Fibroblast of gingiva (primary cell): Measurements from ENCODE around the gene BRD3.

Source experiments
- DNase-seq: peaks from one replicate; pipeline ENCODE4 v3.0.0-alpha.2; 2011; ENCODE audit warnings: low read depth

BRD3 gene

DNA sequence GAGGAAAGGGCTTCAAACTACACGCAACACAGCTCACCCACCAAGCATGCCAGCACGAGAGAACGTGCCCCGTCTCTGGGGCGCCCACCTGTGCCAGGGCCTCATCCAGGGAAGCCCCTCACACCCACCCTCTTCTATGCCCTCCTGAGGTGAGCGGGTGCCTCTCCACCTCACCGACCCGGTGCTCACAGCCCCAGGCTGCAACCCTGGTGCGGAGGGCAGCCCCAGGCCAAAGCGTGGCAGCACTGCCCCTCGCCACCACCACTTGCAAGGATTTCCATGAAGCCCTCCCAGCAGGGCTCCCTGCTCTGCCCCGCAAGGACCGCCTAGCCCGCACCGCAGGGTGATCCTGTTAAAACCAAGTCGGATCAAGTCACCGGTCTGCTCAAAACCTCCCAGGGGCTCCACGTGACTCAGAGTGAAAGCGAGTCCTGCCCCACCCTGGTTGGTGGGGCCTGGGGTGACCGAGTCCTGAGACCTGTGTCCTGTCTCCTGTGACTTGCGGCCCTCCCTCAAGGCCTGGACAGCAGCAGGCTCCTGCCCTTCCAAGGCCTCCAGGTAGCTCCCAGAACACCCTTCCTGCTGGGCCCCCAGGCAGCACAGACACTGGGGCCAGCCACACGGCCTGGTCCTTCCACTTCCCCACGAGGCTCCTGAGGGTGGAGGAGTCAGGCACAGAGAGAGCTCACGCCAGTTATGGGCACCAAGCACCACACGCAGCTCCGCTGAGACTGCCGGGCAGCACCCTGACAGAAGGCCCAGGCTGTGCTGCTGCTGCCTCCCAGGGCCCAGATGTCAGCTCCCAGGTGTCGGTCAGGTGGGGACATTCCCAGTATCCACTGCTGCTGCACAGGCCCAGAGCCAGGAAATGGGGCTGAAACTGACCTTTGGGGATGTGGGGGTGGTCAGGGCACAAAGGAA lies 12.7 kb downstream of the BRD3 start:
- DNase-seq = no peak

DNA sequence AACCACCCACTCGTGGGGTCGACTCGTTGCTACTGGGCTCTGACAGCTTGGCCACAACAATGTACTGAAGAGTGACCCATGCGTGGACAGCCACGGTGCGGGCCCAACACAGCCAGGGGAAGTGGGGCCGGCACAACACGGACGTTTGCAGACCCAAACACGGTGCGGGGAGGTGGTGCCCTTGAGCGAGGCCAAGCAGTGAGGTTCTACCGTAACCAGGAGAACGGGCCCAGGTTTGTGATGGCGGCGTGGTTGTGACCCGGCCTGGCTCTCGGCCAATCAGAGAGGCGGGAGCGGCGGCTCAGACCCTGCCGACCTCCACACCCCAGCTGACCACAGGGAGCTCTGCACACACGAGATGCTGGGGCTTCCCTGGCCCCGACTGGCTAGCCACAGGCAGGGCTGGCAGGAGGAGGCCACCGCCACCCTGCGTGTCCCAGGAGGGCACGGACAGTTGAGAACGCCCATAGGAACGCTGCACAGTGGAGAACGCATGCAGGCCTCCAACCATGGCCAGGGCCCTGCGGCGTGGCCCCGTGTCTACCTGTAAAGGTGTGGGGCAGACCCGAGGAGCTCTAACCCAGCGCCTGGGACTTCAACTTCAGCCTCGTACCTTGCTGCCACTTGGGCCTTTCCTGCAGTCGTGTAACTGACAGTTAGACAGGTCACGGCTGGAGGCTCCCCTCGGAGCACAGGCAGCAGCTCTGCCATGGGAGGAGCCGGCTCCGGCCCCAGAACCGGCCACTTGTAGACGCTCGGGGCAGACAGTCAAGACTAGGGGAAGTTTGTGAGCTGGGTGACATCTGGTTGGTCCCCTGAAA lies 13.7 kb downstream of the BRD3 start:
- DNase-seq = no peak

GRCh38 chr9:134053401-134053871 lies 14.4 kb downstream of the BRD3 start:
- DNase-seq = no peak

DNA sequence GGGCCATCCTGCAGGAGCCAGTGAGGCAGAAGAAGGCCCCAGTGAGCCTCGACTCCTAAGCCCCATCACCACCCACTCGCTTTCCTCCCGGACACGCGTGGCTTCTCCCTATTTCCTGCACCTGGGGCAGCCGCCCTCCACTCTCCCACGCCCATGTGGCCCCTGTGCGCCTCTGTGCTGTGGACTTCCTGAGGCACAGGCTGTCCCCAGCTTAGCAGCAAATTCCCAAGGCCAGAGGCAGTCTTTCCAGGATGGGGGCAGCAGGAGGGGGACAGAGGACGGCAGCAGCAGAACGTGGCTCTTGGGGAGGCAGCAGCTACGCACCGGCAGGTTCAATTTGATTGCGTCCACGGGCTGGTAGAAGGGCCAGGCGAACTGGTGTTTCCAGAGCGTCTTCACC lies 14.9 kb downstream of the BRD3 start:
- DNase-seq = no peak

DNA sequence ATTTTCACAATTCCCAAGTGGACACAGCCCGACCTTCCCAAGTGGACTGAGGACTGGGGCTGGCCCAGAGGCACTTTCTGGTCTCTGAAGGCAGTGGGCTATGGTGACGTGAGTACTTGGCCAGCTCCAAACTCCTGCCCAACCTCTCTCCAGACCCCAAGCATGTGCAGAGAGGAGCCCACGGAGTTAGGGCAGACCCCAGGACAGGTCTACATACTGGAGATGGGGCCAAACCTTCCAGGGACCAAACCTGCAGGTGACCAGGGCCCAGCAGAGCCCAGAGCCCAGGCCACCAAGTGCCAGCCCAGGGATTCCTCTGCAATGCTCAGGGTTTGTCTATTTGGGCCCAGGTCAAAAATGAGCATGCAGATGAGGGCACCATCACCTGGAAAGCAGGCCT lies 15.3 kb downstream of the BRD3 start:
- no peak for DNase-seq

GRCh38 chr9:134051319-134051718 lies 16.5 kb downstream of the BRD3 start:
- no peak for DNase-seq

DNA sequence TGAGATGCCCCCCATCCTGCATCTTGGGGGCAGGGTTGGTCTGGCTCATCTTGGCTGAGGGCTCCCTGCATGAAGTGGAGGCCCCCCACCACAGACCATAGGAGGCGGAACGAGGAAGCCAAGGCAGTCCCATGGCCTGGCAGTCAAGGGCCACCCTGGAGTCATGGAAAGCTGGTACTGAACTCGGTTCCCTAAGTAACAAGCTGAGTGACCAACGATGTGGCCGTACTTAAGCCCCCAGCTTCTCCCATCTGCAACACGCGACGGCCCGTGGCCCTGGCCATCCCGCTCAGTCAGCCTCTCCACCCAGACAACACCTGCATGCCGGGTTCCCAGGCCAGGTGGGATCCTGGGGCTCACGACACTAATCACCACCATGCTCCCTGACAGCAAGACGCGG lies 17.1 kb downstream of the BRD3 start:
- no peak for DNase-seq

GRCh38 chr9:134049772-134050588 lies 17.8 kb downstream of the BRD3 start:
- DNase-seq = no peak

GRCh38 chr9:134049236-134049635 lies 18.6 kb downstream of the BRD3 start:
- DNase-seq = no peak

GRCh38 chr9:134048582-134048968 lies 19.3 kb downstream of the BRD3 start:
- DNase-seq = no peak

- no peak for DNase-seq
These were observed 19.8 kb downstream of the BRD3 start for GRCh38 chr9:134047868-134048581.

GRCh38 chr9:134046894-134047681 lies 20.7 kb downstream of the BRD3 start:
- DNase-seq = no peak

DNA sequence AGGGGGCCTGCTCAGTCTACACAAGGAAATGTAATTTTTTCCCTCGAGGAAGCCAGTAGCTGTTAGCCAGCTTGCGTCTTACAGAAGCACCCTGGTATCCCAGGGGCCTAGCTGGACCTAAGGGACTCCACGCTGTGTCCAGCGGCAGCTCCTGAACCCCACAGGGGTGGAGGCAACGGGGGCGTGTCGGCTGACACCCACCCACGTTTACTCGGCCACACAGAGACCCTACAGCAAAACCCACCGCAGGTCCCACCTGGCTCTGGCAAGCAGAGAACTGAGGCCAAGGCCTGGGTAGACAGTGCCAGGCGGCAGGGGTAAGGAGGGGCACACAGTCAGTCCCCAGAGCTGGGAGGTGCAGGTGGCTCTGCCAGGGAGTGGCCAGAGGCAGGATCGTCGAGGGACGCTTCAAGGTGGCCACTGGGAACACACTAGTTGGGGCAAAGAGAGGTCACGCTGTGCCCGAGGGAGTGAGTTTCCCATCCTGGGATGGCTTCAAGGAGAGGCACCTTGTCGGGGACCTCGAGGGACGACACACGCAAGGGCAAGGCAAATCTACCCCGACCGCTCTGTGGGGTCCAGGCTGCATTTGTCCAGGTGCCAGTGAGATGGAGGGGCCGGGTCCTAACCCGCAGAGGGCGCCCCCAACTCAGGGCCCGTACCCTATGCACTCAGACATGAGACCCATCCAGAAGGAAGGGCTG lies 21.8 kb downstream of the BRD3 start:
- DNase-seq = no peak

- DNase-seq = no peak
These were observed 22.9 kb downstream of the BRD3 start for GRCh38 chr9:134044944-134045343.

GRCh38 chr9:134043531-134043988 lies 24.3 kb downstream of the BRD3 start:
- DNase-seq = no peak

DNA sequence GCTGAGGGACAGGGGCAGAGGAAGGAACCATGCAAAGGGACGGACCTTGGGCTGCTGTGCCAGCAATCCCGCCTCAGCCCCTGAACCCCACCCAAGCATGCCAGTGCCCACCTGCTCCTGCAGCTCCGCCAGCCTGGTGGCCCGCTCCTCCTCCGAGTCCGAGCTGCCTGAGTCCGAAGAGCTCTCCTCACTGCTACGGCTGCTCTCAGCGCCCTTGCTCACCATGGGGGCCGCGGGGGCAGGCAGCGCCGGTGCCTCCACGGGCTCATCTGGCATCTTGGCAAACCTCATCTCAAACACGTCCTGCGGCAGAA lies 26.2 kb downstream of the BRD3 start:
- no peak for DNase-seq

- DNase-seq = no peak
These were observed 26.8 kb downstream of the BRD3 start for GRCh38 chr9:134040781-134041648.

DNA sequence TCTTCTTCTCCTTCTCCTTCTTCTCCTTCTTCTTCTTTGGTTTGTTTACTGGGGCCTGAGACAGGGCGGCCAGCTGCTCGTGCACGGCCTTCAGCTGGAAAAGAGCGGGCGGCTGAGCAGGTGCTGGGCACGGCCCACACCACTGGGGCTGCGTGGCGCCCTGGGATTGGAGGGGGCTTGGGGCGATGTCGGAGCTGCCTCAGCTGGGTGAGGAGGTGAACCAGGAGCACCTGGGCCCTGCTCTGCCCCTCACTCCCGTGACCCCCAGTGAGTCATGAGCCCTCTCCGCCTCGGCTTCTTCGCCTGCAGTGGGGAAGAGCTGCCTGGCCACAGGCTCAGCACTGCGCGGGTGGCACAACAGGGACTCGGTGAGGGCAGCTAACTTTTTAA lies 27.7 kb downstream of the BRD3 start:
- DNase-seq = no peak
